Activated naive CD8-positive, alpha-beta T cell treated with anti-CD3 and anti-CD28 coated beads, Interleukin-2, amount 50 U/mL, for 16 hours (primary cell): Measurements from ENCODE around the gene OCA2.
"Not testable (repeated sequence)": the region's sequence is repeated elsewhere in the genome, so short reads cannot be mapped to it uniquely, and the experiment has no call there.

ENCODE experiments used
- DNase-seq: peaks from one replicate; pipeline ENCODE4 v3.0.0-alpha.2; 2020; ENCODE audit warnings: low read depth, low spot score

OCA2 gene

GRCh38 chr15:27850050-27850449 is 249.1 kb downstream of the OCA2 start:
- DNase-seq, result no peak

- not testable (repeated sequence) for DNase-seq
Observed at GRCh38 chr15:27848936-27849335, 250.2 kb downstream of the OCA2 start.

- DNase-seq, result no peak
Observed at GRCh38 chr15:27847775-27848710, 251.1 kb downstream of the OCA2 start.

- DNase-seq, result no peak
Observed at GRCh38 chr15:27846722-27847395, 252.3 kb downstream of the OCA2 start.

- no peak for DNase-seq
Observed at GRCh38 chr15:27845535-27846369, 253.4 kb downstream of the OCA2 start.

- DNase-seq, result no peak
Observed at GRCh38 chr15:27844018-27844666, 255.0 kb downstream of the OCA2 start.

- no peak for DNase-seq
Observed at GRCh38 chr15:27843146-27843545, 256.0 kb downstream of the OCA2 start.

- DNase-seq, result no peak
Observed at GRCh38 chr15:27842526-27842925, 256.6 kb downstream of the OCA2 start.

GRCh38 chr15:27835233-27835939 is 263.7 kb downstream of the OCA2 start:
- no peak for DNase-seq

GRCh38 chr15:27834684-27835083 is 264.4 kb downstream of the OCA2 start:
- no peak for DNase-seq

- no peak for DNase-seq
Observed at GRCh38 chr15:27833974-27834373, 265.1 kb downstream of the OCA2 start.

- DNase-seq, result no peak
Observed at GRCh38 chr15:27833178-27833577, 265.9 kb downstream of the OCA2 start.

- no peak for DNase-seq
Observed at GRCh38 chr15:27832237-27832596, 266.9 kb downstream of the OCA2 start.

GRCh38 chr15:27831384-27832236 is 267.5 kb downstream of the OCA2 start:
- no peak for DNase-seq

GRCh38 chr15:27828746-27829145 is 270.4 kb downstream of the OCA2 start:
- DNase-seq, result no peak

- DNase-seq, result no peak
Observed at GRCh38 chr15:27826902-27827714, 272.0 kb downstream of the OCA2 start.

GRCh38 chr15:27826411-27826810 is 272.7 kb downstream of the OCA2 start:
- no peak for DNase-seq

- no peak for DNase-seq
Observed at GRCh38 chr15:27824841-27825422, 274.2 kb downstream of the OCA2 start.

- no peak for DNase-seq
Observed at GRCh38 chr15:27821273-27821672, 277.8 kb downstream of the OCA2 start.
